Measurements from ENCODE around the gene TMUB2.

GRCh38 chr17:44147812-44148211, 39.0 kb upstream of the TMUB2 start:
- TF ChIP-seq SIN3A (IDR thresholded peaks at IDR 0.05; ENCODE audit: borderline replicate concordance, insufficient read depth, low read length) (no peak), TAF1 (IDR thresholded peaks at IDR 0.05; ENCODE audit: borderline replicate concordance, insufficient read depth, low read length) (no peak), FOXP2 (optimal IDR thresholded peaks at IDR 0.05; ENCODE audit: borderline replicate concordance, extremely low read depth, extremely low read length, insufficient read depth) (no peak)

Measured in PFSK-1 (cell line).